ENCODE results near the gene PPP6R2. TPM values are rescaled to one million over a fixed set of nuclear protein-coding genes. Genes with fewer than 3 reads are reported as not detected.

The PPP6R2 gene
- total RNA-seq, 2 donors from 2014 or later = 58.7 to 81.2 TPM

DNA sequence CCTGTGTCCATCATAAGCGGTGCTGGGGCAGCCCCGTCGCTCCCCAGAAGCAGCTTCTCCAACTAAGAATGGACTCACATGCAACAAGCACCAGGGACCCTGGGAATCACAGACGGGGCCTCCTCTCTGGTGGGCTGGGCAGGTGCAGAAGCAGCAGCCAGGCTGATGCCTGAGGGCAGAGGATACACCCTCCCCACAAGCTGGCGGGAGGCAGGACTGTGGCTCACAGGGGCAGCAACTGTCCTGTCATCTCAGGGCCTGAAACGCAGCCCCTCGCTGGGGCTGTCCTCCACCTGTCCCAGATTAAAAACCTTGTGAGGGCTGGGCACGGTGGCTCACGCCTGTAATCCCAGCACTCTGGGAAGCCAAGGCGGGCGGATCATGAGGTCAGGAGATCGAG is 134.8 kb downstream of the PPP6R2 start:
- H3K27me3 ChIP-seq (ENCODE audit: control insufficient read depth, insufficient read depth, low read length, poor library complexity, severe bottlenecking) = peaks cover 20% of the 10 kb centered on the region
- H3K4me3 Mint-ChIP-seq = no peak overlapping the region
- 91% methylated on average over 6 to 12 of the region's 12 CpGs for WGBS, 2 experiments (ENCODE audit: insufficient coverage in 1 of 2, insufficient read length in 1 of 2)
- no peak overlapping the region for H3K9ac ChIP-seq (ENCODE audit: extremely low read depth, low read length, poor library complexity, severe bottlenecking)
- H3K9me3 ChIP-seq (ENCODE audit: control insufficient read depth, low read length) = no peaks in the 10 kb centered on the region
- no peak overlapping the region for H3K4me3 ChIP-seq (ENCODE audit: low read length)
- H3K27ac ChIP-seq (ENCODE audit: low read depth, low read length) = no peak overlapping the region
- no peaks in the 10 kb centered on the region for H3K9me3 Mint-ChIP-seq
- no peaks in the 10 kb centered on the region for H3K36me3 ChIP-seq (ENCODE audit: control insufficient read depth, insufficient read depth, low read length)
- no peaks in the 10 kb centered on the region for H3K36me3 Mint-ChIP-seq (ENCODE audit: low read depth)
- H3K27ac Mint-ChIP-seq = no peak overlapping the region
- peaks cover 14% of the 10 kb centered on the region for H3K4me1 Mint-ChIP-seq
- TF ChIP-seq, protein P1, sequence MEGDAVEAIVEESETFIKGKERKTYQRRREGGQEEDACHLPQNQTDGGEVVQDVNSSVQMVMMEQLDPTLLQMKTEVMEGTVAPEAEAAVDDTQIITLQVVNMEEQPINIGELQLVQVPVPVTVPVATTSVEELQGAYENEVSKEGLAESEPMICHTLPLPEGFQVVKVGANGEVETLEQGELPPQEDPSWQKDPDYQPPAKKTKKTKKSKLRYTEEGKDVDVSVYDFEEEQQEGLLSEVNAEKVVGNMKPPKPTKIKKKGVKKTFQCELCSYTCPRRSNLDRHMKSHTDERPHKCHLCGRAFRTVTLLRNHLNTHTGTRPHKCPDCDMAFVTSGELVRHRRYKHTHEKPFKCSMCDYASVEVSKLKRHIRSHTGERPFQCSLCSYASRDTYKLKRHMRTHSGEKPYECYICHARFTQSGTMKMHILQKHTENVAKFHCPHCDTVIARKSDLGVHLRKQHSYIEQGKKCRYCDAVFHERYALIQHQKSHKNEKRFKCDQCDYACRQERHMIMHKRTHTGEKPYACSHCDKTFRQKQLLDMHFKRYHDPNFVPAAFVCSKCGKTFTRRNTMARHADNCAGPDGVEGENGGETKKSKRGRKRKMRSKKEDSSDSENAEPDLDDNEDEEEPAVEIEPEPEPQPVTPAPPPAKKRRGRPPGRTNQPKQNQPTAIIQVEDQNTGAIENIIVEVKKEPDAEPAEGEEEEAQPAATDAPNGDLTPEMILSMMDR (conservative IDR thresholded peaks at IDR 0.05) = no peak
- peaks cover 5% of the 10 kb centered on the region for H3K4me1 ChIP-seq (ENCODE audit: control insufficient read depth, insufficient read depth, low read length)
- no peak for DNase-seq
- H3K27me3 Mint-ChIP-seq (ENCODE audit: insufficient read depth) = peaks cover 52% of the 10 kb centered on the region

DNA sequence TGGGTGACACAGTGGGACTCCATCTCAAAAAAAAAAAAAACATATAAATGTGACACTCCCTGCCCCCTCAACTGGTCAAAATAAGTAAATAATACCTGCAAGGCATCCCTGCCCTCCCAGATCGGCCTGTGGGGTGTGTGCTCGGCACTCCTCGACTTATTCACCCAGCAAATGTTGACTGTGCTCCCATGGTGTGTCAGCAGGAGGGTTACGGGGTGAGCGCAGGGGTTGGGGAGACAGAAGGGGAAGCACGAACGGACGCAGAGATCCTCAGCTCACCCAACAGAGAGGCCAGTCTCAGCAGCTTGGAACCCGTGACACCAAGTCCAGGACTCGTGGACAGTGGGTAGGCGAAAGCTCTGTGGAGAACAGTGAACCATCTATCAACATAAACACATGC is 136.6 kb downstream of the PPP6R2 start:
- DNase-seq = no peak
- TF ChIP-seq, protein P1 (conservative IDR thresholded peaks at IDR 0.05) = no peak
- no peaks in the 10 kb centered on the region for H3K36me3 Mint-ChIP-seq (ENCODE audit: low read depth)
- peaks cover 2% of the 10 kb centered on the region for H3K4me1 Mint-ChIP-seq
- Histone ChIP-seq H3K27ac (ENCODE audit: low read depth, low read length) (no peak overlapping the region), H3K36me3 (ENCODE audit: control insufficient read depth, insufficient read depth, low read length) (no peaks in the 10 kb centered on the region), H3K27me3 (ENCODE audit: control insufficient read depth, insufficient read depth, low read length, poor library complexity, severe bottlenecking) (peaks cover 20% of the 10 kb centered on the region), H3K4me3 (ENCODE audit: low read length) (no peak overlapping the region), H3K9ac (ENCODE audit: extremely low read depth, low read length, poor library complexity, severe bottlenecking) (no peak overlapping the region), H3K4me1 (ENCODE audit: control insufficient read depth, insufficient read depth, low read length) (no peaks in the 10 kb centered on the region), H3K9me3 (ENCODE audit: control insufficient read depth, low read length) (no peaks in the 10 kb centered on the region)
- no peak overlapping the region for H3K27ac Mint-ChIP-seq
- no peaks in the 10 kb centered on the region for H3K9me3 Mint-ChIP-seq
- H3K27me3 Mint-ChIP-seq (ENCODE audit: insufficient read depth) = peaks cover 62% of the 10 kb centered on the region
- H3K4me3 Mint-ChIP-seq = peak overlapping the region; percentile 54
- 87 to 92% methylated on average over 8 to 11 of the region's 11 CpGs for WGBS, 2 experiments (ENCODE audit: insufficient coverage in 1 of 2, insufficient read length in 1 of 2)

DNA sequence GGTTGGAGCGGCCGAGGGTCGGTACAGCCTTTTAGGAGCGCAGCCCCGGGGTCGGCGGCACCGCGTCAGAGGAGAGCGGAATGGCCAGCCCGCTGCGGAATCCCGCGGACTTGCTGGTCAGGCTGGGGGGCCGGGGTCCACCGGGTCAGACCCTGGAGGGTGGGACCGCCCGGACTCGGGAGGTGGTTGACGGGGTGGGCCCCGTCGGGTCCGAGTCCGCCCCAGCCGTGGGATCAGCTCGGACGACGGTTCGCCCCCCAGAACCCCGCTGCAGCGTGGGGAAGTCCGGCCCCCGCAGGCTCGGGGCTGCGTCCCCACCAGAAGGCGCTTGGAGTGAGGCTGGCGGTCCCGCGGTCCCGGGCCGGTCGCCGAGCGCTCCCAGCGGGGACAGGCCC is 137.9 kb downstream of the PPP6R2 start:
- peak overlapping the region; percentile 74 for H3K4me3 ChIP-seq (ENCODE audit: low read length)
- no peak for DNase-seq
- Mint-ChIP-seq H3K36me3 (ENCODE audit: low read depth) (no peaks in the 10 kb centered on the region), H3K4me3 (peak overlapping the region; percentile 54), H3K9me3 (no peaks in the 10 kb centered on the region), H3K27ac (no peak overlapping the region), H3K4me1 (peaks cover 1% of the 10 kb centered on the region), H3K27me3 (ENCODE audit: insufficient read depth) (peaks cover 68% of the 10 kb centered on the region)
- 8 to 11% methylated on average over 19 to 45 of the region's 45 CpGs for WGBS, 2 experiments (ENCODE audit: insufficient coverage in 1 of 2, insufficient read length in 1 of 2)
- H3K27ac ChIP-seq (ENCODE audit: low read depth, low read length) = no peak overlapping the region
- H3K27me3 ChIP-seq (ENCODE audit: control insufficient read depth, insufficient read depth, low read length, poor library complexity, severe bottlenecking) = peaks cover 20% of the 10 kb centered on the region
- H3K4me1 ChIP-seq (ENCODE audit: control insufficient read depth, insufficient read depth, low read length) = no peaks in the 10 kb centered on the region
- H3K9ac ChIP-seq (ENCODE audit: extremely low read depth, low read length, poor library complexity, severe bottlenecking) = no peak overlapping the region
- H3K9me3 ChIP-seq (ENCODE audit: control insufficient read depth, low read length) = no peaks in the 10 kb centered on the region
- TF ChIP-seq, protein P1 (conservative IDR thresholded peaks at IDR 0.05) = no peak
- H3K36me3 ChIP-seq (ENCODE audit: control insufficient read depth, insufficient read depth, low read length) = no peaks in the 10 kb centered on the region

Data from endodermal cell (in vitro differentiated cells).